CD4-positive, alpha-beta T cell (primary cell): ENCODE data around the gene SUSD6. TPM values are rescaled to one million over a fixed set of nuclear protein-coding genes. Genes with fewer than 3 reads are reported as not detected.
"Not testable (repeated sequence)": the region's sequence is repeated elsewhere in the genome, so short reads cannot be mapped to it uniquely, and the experiment has no call there.

Source experiments
- ATAC-seq: fragments of 200-7000 bp; cut with Tn5 transposase; one replicate; pipeline ENCODE4 v1.10.0; 2022; ENCODE audit warnings: mild to moderate bottlenecking; ENCODE audit not compliant: poor library complexity
- CTCF ChIA-PET: fragments of 350-600 bp; sonication (Branson Sonifier 250); formaldehyde crosslinking; loops from one replicate; lab custom pipeline; 2021; ENCODE audit warnings: antibody characterized with exemption, inconsistent platforms; lab: Charles Lee
- POLR2A ChIA-PET: fragments of 350-600 bp; sonication (Branson Sonifier 250); formaldehyde crosslinking; loops from one replicate; lab custom pipeline; 2021; ENCODE audit warnings: antibody characterized with exemption, inconsistent platforms; lab: Charles Lee
- DNase-seq, 14 experiments: peaks; one replicate each; pipeline ENCODE4 v3.0.0-alpha.2; 2013 to 2020; ENCODE audit warnings: mixed read lengths in 2 of 14
- H3K27ac ChIP-seq, 2 donors: one replicate each; pipeline versions ENCODE4 v1.5.1 to v1.7.0; 2013; ENCODE audit warnings: low read length in 2 of 2, low read depth in 1 of 2, mild to moderate bottlenecking in 1 of 2
- H3K27me3 ChIP-seq, 2 experiments: 1 replicate in 1 of 2; 2 replicates in 1 of 2; pipeline versions ENCODE4 v1.6.1 to v1.7.0; 2013; ENCODE audit warnings: low read length in 2 of 2, control low read depth in 1 of 2, mild to moderate bottlenecking in 1 of 2, moderate library complexity in 1 of 2; ENCODE audit not compliant: insufficient read depth in 2 of 2, control insufficient read depth in 1 of 2
- H3K36me3 ChIP-seq: one replicate; pipeline ENCODE4 v1.6.1; 2013; ENCODE audit warnings: low read length, control low read depth; ENCODE audit not compliant: insufficient read depth
- H3K4me1 ChIP-seq: one replicate; pipeline ENCODE4 v1.6.1; 2013; ENCODE audit warnings: low read length, control low read depth; ENCODE audit not compliant: insufficient read depth
- H3K4me3 ChIP-seq: one replicate; pipeline ENCODE4 v1.5.1; 2013; ENCODE audit warnings: mild to moderate bottlenecking, low read length, moderate library complexity
- H3K9me3 ChIP-seq, 2 experiments: 1 replicate in 1 of 2; 2 replicates in 1 of 2; pipeline versions ENCODE4 v1.6.1 to v1.7.0; 2013; ENCODE audit warnings: low read length in 2 of 2, mild to moderate bottlenecking in 2 of 2, control low read depth in 1 of 2, moderate library complexity in 1 of 2; ENCODE audit not compliant: control insufficient read depth in 1 of 2, insufficient read depth in 1 of 2
- H3K27ac Mint-ChIP-seq: one replicate; pipeline ENCODE4 v1.8.0; 2020; ENCODE audit warnings: mixed read lengths
- H3K27me3 Mint-ChIP-seq: one replicate; pipeline ENCODE4 v1.8.0; 2021; ENCODE audit warnings: mixed read lengths
- H3K36me3 Mint-ChIP-seq: one replicate; pipeline ENCODE4 v1.8.0; 2021; ENCODE audit warnings: low read depth, mixed read lengths
- H3K4me1 Mint-ChIP-seq: one replicate; pipeline ENCODE4 v1.8.0; 2021; ENCODE audit warnings: low read depth, mixed read lengths
- H3K4me3 Mint-ChIP-seq: one replicate; pipeline ENCODE4 v1.8.0; 2020; ENCODE audit warnings: mild to moderate bottlenecking, mixed read lengths
- H3K9me3 Mint-ChIP-seq: one replicate; pipeline ENCODE4 v1.8.0; 2020; ENCODE audit warnings: mixed read lengths
- intact Hi-C, 2 experiments: fragments of 100-400 bp; cut with DNase I in 1 of 2; cut with micrococcal nuclease in 1 of 2; formaldehyde crosslinking; loops; one replicate each; pipeline versions ENCODE4 v1.15.1 to v1.9.0; 2023 to 2025; cut with DNase I, micrococcal nuclease
- total RNA-seq, 174 experiments: library from RNA in 2 of 174; stranded (reverse) in 2 of 174; gene quantifications; one replicate each; pipeline ENCODE4 v1.2.3 and lab custom pipeline; 2021 to 2026
- TF ChIP-seq, protein P1 (sequence below): fragments of 200-600 bp; IDR thresholded peaks from one replicate; pipeline ENCODE4 v1.8.0; 2022; ENCODE audit warnings: antibody characterized with exemption, mild to moderate bottlenecking

Gene SUSD6
- total RNA-seq, 2 experiments from 2014 or later, result 93.7 to 95.1 TPM

DNA sequence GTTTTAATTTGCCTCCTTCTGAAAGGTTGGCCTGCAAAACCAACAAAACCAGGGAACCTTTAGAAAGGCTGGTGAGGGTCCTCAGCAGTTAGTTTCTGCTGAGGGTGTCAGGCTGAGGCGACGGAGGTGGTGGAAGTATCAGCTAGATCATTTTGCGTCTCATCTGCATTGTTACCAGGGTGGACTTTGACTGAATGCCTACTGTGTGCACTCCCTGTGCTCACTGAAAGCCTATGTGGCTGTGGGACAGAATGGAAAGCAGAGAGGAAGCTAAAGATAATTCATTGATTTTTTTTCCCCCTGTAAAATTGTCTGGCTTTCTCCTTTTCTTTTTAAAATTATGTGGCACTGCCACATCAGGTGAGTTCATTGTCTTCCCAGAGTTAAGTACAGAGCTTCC, 87.2 kb downstream of the SUSD6 start:
- no peak for DNase-seq
- intact Hi-C loops, result no loop called here
- Mint-ChIP-seq H3K4me3 (no peak overlapping the region), H3K9me3 (no peaks in the 10 kb centered on the region), H3K4me1 (peaks cover 89% of the 10 kb centered on the region), H3K27ac (no peak overlapping the region), H3K27me3 (no peaks in the 10 kb centered on the region), H3K36me3 (peaks cover 16% of the 10 kb centered on the region)
- ChIA-PET POLR2A (interaction anchor here (0.9 to 1.2 kb wide), 3 partner anchors 68 to 103 kb away, joined by 3 to 4 read pairs (median 4); partner anchors contain the start of gene SRSF5), CTCF (no interaction called here)
- peaks cover 5% of the 10 kb centered on the region for H3K36me3 ChIP-seq
- H3K4me3 ChIP-seq, result no peak overlapping the region
- peaks cover 67% of the 10 kb centered on the region for H3K4me1 ChIP-seq
- ATAC-seq, result no peak
- H3K9me3 ChIP-seq, result no peaks in the 10 kb centered on the region
- H3K27me3 ChIP-seq, result no peaks in the 10 kb centered on the region
- no peak overlapping the region for H3K27ac ChIP-seq
- TF ChIP-seq, protein P1, sequence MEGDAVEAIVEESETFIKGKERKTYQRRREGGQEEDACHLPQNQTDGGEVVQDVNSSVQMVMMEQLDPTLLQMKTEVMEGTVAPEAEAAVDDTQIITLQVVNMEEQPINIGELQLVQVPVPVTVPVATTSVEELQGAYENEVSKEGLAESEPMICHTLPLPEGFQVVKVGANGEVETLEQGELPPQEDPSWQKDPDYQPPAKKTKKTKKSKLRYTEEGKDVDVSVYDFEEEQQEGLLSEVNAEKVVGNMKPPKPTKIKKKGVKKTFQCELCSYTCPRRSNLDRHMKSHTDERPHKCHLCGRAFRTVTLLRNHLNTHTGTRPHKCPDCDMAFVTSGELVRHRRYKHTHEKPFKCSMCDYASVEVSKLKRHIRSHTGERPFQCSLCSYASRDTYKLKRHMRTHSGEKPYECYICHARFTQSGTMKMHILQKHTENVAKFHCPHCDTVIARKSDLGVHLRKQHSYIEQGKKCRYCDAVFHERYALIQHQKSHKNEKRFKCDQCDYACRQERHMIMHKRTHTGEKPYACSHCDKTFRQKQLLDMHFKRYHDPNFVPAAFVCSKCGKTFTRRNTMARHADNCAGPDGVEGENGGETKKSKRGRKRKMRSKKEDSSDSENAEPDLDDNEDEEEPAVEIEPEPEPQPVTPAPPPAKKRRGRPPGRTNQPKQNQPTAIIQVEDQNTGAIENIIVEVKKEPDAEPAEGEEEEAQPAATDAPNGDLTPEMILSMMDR, result no peak

DNA sequence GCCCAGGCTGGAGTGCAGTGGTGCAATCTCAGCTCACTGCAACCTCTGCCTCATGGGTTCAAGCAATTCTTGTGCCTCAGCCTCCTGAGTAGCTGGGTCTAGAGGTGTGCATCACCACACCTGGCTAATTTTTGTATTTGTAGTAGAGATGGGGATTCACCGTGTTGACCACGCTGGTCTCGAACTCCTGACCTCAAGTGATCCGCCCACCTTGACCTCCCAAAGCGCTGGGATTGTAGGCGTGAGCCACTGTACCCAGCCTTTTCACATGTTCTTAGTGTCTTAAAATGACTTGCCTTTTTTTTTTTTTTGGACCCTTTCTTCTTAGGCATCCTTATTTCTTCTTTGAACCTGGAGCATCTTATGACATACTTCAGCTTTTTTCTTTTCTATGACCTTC, 87.8 kb downstream of the SUSD6 start:
- H3K4me3 ChIP-seq, H3K27ac ChIP-seq, ATAC-seq, H3K27me3 ChIP-seq, DNase-seq, H3K9me3 ChIP-seq, H3K4me3 Mint-ChIP-seq, intact Hi-C loops, H3K9me3 Mint-ChIP-seq, H3K27me3 Mint-ChIP-seq, H3K27ac Mint-ChIP-seq: not testable (repeated sequence)
- Mint-ChIP-seq H3K36me3 (peaks cover 18% of the 10 kb centered on the region), H3K4me1 (peaks cover 89% of the 10 kb centered on the region)
- ChIA-PET POLR2A (interaction anchor here (1.0 to 1.2 kb wide), 2 partner anchors 74 to 104 kb away, joined by 3 to 4 read pairs; no protein-coding TSS in a partner anchor), CTCF (interaction anchor here (0.9 kb wide), 1 partner anchor 28 kb away, joined by 4 read pairs; no protein-coding TSS in a partner anchor)
- Histone ChIP-seq H3K36me3 (peaks cover 12% of the 10 kb centered on the region), H3K4me1 (peaks cover 66% of the 10 kb centered on the region)

DNA sequence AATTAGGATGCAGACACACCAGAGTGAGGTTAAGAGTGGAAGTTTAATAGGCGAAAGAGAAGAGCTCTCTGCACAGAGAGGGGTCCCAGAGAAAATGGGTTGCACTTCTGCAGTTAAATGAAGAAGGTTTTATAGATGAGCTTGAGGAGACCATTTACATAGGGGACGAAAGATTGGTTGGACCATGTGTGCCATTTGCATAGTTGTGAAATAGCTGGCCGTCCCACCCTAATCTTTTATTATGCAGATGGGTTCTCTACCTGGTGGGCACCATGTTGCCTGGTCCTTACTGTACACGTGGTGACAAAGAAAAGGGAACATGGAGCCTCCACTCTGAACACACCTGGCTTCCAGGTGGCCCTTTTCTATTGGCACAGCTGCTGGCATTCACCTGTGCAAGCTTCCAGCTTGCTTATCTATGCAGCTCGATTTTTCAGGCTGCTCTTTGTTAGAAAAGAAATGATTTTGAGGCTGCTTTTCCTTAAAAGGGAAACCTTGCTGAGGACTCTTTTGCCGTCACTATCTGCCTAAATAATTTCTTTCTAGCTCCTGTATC, 88.4 kb downstream of the SUSD6 start:
- POLR2A ChIA-PET, result interaction anchor here (1.2 kb wide), 1 partner anchor 75 kb away, joined by 4 read pairs; no protein-coding TSS in a partner anchor
- H3K4me1 ChIP-seq, result peaks cover 65% of the 10 kb centered on the region
- H3K27me3 ChIP-seq, result no peaks in the 10 kb centered on the region
- Mint-ChIP-seq H3K4me1 (peaks cover 84% of the 10 kb centered on the region), H3K27me3 (no peaks in the 10 kb centered on the region), H3K9me3 (no peaks in the 10 kb centered on the region), H3K4me3 (no peak overlapping the region), H3K27ac (no peak overlapping the region), H3K36me3 (peaks cover 24% of the 10 kb centered on the region)
- intact Hi-C loops, result no loop called here
- H3K4me3 ChIP-seq, result no peak overlapping the region
- CTCF ChIA-PET, result interaction anchor here (0.9 kb wide), 1 partner anchor 27 kb away, joined by 4 read pairs; no protein-coding TSS in a partner anchor
- ATAC-seq (no peak), DNase-seq (no peak)
- H3K27ac ChIP-seq, result no peak overlapping the region
- peaks cover 18% of the 10 kb centered on the region for H3K36me3 ChIP-seq
- no peaks in the 10 kb centered on the region for H3K9me3 ChIP-seq
- TF ChIP-seq, protein P1, result no peak
